Activated CD4-positive, alpha-beta T cell treated with anti-CD3 and anti-CD28 coated beads for 36 hours (primary cell): ENCODE data around the gene LHX1. TPM values are rescaled to one million over a fixed set of nuclear protein-coding genes. Genes with fewer than 3 reads are reported as not detected.

Source experiments
- ATAC-seq: fragments of 200-7000 bp; cut with Tn5 transposase; one replicate; pipeline ENCODE4 v1.10.0; 2021; ENCODE audit warnings: mild to moderate bottlenecking, moderate library complexity
- CTCF ChIA-PET: fragments of 350-600 bp; sonication (Branson Sonifier 250); formaldehyde crosslinking; loops from one replicate; lab custom pipeline; 2021; ENCODE audit warnings: antibody characterized with exemption; lab: Charles Lee
- POLR2A ChIA-PET: fragments of 350-600 bp; sonication (Branson Sonifier 250); formaldehyde crosslinking; loops from one replicate; lab custom pipeline; 2021; ENCODE audit warnings: antibody characterized with exemption, inconsistent platforms; lab: Charles Lee
- DNase-seq: peaks from one replicate; pipeline ENCODE4 v3.0.0-alpha.2; 2020
- H3K27ac Mint-ChIP-seq: one replicate; pipeline ENCODE4 v1.8.0; 2021; ENCODE audit warnings: mixed read lengths
- H3K27me3 Mint-ChIP-seq: one replicate; pipeline ENCODE4 v1.8.0; 2021; ENCODE audit warnings: mixed read lengths
- H3K36me3 Mint-ChIP-seq: one replicate; pipeline ENCODE4 v1.8.0; 2021; ENCODE audit warnings: low read depth, mixed read lengths
- H3K4me1 Mint-ChIP-seq: one replicate; pipeline ENCODE4 v1.8.0; 2021; ENCODE audit warnings: mixed read lengths
- H3K4me3 Mint-ChIP-seq: one replicate; pipeline ENCODE4 v1.8.0; 2021; ENCODE audit warnings: mild to moderate bottlenecking, moderate library complexity, mixed read lengths
- H3K9me3 Mint-ChIP-seq: one replicate; pipeline ENCODE4 v1.8.0; 2021; ENCODE audit warnings: low read depth, mixed read lengths
- intact Hi-C, 2 experiments: fragments of 100-400 bp; cut with DNase I in 1 of 2; cut with micrococcal nuclease in 1 of 2; formaldehyde crosslinking; loops; one replicate each; pipeline versions ENCODE4 v1.14.2 to v1.15.1; 2022 to 2024; cut with DNase I, micrococcal nuclease
- total RNA-seq, 2 experiments: library from RNA; stranded (reverse); gene quantifications; one replicate each; pipeline ENCODE4 v1.2.3, GENCODE V29; 2021

LHX1 gene
- total RNA-seq, 2 experiments from 2014 or later: not detected

DNA sequence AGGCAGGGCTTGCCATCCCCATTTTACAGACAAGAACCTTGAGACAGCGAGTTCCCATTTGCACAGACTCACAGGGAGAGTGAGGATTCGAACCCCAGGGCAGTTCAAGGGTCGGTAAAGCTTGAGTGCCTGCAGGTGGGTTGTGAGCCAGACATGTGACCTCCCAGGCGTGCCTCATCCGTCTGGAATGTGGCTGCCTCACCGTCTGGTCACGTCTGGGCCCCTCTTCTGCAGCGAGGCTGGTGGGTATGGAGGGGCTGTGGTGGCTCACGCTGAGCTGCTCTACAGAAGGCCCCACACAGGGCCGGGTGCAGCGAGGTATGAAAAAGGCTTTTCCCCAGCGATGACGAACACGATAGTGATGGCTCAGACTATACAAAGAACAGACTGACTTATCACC lies 35.8 kb upstream of the LHX1 start:
- ATAC-seq: no peak
- POLR2A ChIA-PET: no interaction called here
- CTCF ChIA-PET: no interaction called here
- Mint-ChIP-seq H3K36me3 (no peaks in the 10 kb centered on the region), H3K27me3 (peaks cover 13% of the 10 kb centered on the region), H3K4me1 (no peaks in the 10 kb centered on the region), H3K27ac (no peak overlapping the region), H3K4me3 (no peak overlapping the region), H3K9me3 (no peaks in the 10 kb centered on the region)
- no peak for DNase-seq
- intact Hi-C loops: no loop called here

DNA sequence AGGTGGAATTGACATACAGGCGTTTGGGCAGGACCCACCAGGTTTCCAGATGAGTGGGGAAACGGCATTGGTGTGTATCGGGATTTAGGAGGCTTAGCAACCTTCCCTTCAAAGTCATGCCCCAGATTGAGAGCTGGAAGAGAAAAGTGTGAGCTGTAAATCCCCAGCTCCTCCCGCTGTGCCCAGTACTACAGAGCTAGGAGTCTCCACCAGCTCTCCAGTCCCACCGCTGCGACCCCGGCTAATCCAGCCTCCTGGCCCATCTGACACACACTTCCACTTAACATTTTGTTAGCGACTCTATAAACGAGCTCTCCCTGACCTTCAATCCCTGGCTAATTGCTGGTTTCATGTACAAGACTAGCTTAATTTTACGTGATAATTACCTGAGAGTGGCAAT lies 29.9 kb upstream of the LHX1 start:
- Mint-ChIP-seq H3K4me3 (no peak overlapping the region), H3K27me3 (peaks cover 31% of the 10 kb centered on the region), H3K36me3 (no peaks in the 10 kb centered on the region), H3K4me1 (no peaks in the 10 kb centered on the region), H3K27ac (no peak overlapping the region), H3K9me3 (no peaks in the 10 kb centered on the region)
- CTCF ChIA-PET: no interaction called here
- no peak for DNase-seq
- no peak for ATAC-seq
- intact Hi-C loops: no loop called here
- POLR2A ChIA-PET: no interaction called here

DNA sequence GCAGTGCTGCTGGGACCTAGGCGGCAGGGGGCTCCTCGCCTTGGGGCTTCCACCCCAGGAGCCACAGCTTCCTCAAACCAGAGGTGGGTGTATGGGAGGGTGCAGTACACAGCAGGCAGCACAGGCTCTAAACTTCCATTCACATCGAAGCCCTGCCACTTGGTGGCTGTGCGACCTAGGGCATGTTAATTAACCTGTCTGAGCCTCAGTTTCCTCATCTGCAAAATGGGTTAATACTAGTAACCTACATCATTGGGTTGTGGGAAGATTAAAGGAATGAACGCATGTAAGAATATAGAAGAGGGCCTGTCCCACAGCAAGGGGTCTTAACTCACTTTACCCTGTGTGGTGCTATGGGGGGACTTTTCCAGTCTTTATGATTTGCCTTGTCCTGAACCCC lies 26.8 kb upstream of the LHX1 start:
- peaks cover 31% of the 10 kb centered on the region for H3K27me3 Mint-ChIP-seq
- intact Hi-C loops: no loop called here
- CTCF ChIA-PET: no interaction called here
- no peak for ATAC-seq
- no peak overlapping the region for H3K4me3 Mint-ChIP-seq
- H3K27ac Mint-ChIP-seq: no peak overlapping the region
- H3K36me3 Mint-ChIP-seq: no peaks in the 10 kb centered on the region
- H3K4me1 Mint-ChIP-seq: no peaks in the 10 kb centered on the region
- no peak for DNase-seq
- POLR2A ChIA-PET: no interaction called here
- H3K9me3 Mint-ChIP-seq: no peaks in the 10 kb centered on the region

DNA sequence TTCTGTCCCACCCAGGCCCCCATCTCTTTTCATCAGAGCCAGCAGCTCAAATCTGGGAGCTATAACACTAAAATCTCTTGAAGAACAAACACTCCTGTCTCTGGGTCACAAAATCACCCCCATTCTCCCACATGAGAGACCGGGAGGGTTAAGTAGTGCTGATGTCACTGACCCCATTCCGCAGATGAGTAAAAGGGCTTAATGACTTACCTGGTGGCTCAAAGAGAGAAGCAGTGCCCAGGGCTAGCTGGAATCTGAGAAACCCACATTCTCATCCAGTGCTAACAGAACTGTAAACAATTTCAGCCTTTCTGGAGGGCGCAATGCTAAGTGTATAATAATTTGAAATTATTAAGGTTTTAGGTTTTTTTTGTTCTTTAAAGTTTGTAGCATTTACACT lies 26.3 kb upstream of the LHX1 start:
- ATAC-seq (no peak), DNase-seq (no peak)
- POLR2A ChIA-PET: no interaction called here
- H3K27me3 Mint-ChIP-seq: peaks cover 31% of the 10 kb centered on the region
- no peaks in the 10 kb centered on the region for H3K9me3 Mint-ChIP-seq
- intact Hi-C loops: no loop called here
- H3K27ac Mint-ChIP-seq: no peak overlapping the region
- CTCF ChIA-PET: no interaction called here
- H3K4me3 Mint-ChIP-seq: no peak overlapping the region
- H3K36me3 Mint-ChIP-seq: no peaks in the 10 kb centered on the region
- no peaks in the 10 kb centered on the region for H3K4me1 Mint-ChIP-seq

DNA sequence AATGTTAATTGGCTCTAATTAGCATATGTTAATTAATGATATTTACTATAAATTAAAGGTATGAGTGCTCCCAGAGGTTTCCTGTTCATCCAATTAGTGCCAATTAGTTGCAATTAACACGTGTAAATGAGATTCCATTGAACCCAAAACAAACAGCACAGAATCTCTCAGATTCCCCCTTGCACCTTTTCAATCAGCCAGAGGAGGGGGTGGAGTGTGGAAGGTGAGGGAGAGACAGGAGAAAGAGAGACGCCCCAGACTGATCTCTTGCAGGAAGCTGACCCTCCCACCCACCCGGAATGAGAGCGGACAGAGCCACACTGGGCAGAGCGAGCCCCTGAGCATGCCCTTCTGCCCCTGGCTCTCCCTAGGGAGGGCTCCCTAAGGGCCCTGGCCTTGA lies 24.1 kb upstream of the LHX1 start:
- Mint-ChIP-seq H3K27ac (no peak overlapping the region), H3K27me3 (peaks cover 25% of the 10 kb centered on the region), H3K4me3 (no peak overlapping the region), H3K36me3 (no peaks in the 10 kb centered on the region), H3K9me3 (no peaks in the 10 kb centered on the region), H3K4me1 (peaks cover 2% of the 10 kb centered on the region)
- POLR2A ChIA-PET: no interaction called here
- CTCF ChIA-PET: no interaction called here
- DNase-seq (no peak), ATAC-seq (no peak)
- intact Hi-C loops: no loop called here

DNA sequence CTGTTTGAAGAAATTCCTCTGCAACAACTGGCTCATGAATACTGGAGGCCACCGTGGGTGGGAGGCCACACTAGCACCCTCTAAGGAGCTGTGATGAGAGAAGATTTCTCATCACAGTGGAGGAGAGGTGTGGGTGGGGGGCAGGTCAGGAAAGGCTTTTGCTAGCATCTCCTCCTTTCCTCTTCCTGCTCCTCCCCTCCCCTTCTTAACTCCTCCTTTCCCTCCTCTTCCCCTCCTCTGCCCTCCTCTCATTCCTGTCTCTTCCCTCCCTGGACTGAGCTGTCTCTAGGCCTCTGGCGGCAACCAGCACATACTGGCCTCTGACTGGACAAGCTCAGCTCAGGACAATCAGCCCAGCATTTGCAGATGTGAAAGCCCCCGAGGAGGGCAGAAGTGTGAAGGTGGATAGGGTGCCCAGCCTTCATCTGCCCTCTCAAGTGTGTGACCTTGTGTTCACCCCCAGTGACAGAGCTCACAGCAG lies 19.0 kb upstream of the LHX1 start:
- ATAC-seq: no peak
- no peaks in the 10 kb centered on the region for H3K9me3 Mint-ChIP-seq
- DNase-seq: no peak
- H3K4me1 Mint-ChIP-seq: peaks cover 20% of the 10 kb centered on the region
- ChIA-PET CTCF (interaction anchor here (0.8 kb wide), 1 partner anchor 129 kb away, joined by 4 read pairs; no protein-coding TSS in a partner anchor), POLR2A (no interaction called here)
- intact Hi-C loops: no loop called here
- no peak overlapping the region for H3K27ac Mint-ChIP-seq
- H3K36me3 Mint-ChIP-seq: no peaks in the 10 kb centered on the region
- H3K4me3 Mint-ChIP-seq: no peak overlapping the region
- peaks cover 33% of the 10 kb centered on the region for H3K27me3 Mint-ChIP-seq

DNA sequence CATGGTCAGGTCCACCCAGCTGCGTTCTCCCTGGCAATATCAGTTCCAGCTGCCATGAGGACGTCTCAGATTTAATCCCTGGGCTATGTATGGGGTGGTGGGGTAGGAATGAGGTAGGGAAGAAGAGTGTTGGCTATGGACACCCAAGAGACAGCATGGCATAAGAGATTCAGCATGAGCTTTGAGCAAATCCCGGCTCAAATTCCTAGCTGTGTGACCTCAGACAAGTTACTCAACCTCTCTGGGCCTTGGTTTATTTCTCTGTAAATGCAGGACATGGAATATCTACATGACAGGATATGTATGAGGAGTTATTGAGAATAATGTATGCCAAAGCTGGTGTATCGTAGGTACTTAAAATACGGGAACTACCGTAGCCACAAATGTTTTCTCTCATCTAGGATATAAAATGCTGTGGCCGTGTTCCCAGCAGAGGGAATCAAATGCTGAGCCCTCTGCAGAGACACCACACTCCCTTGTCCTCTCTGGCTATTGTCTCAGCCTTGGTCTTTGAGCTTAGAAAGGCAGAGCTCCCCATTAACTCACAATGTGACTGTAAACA lies 17.8 kb upstream of the LHX1 start:
- H3K27ac Mint-ChIP-seq: no peak overlapping the region
- DNase-seq (no peak), ATAC-seq (no peak)
- H3K4me1 Mint-ChIP-seq: peaks cover 20% of the 10 kb centered on the region
- CTCF ChIA-PET: interaction anchor here (0.7 to 1.1 kb wide), 2 partner anchors 12 to 48 kb away, joined by 3 read pairs; no protein-coding TSS in a partner anchor
- H3K36me3 Mint-ChIP-seq: no peaks in the 10 kb centered on the region
- peaks cover 36% of the 10 kb centered on the region for H3K27me3 Mint-ChIP-seq
- H3K9me3 Mint-ChIP-seq: no peaks in the 10 kb centered on the region
- H3K4me3 Mint-ChIP-seq: no peak overlapping the region
- intact Hi-C loops: no loop called here
- POLR2A ChIA-PET: no interaction called here

DNA sequence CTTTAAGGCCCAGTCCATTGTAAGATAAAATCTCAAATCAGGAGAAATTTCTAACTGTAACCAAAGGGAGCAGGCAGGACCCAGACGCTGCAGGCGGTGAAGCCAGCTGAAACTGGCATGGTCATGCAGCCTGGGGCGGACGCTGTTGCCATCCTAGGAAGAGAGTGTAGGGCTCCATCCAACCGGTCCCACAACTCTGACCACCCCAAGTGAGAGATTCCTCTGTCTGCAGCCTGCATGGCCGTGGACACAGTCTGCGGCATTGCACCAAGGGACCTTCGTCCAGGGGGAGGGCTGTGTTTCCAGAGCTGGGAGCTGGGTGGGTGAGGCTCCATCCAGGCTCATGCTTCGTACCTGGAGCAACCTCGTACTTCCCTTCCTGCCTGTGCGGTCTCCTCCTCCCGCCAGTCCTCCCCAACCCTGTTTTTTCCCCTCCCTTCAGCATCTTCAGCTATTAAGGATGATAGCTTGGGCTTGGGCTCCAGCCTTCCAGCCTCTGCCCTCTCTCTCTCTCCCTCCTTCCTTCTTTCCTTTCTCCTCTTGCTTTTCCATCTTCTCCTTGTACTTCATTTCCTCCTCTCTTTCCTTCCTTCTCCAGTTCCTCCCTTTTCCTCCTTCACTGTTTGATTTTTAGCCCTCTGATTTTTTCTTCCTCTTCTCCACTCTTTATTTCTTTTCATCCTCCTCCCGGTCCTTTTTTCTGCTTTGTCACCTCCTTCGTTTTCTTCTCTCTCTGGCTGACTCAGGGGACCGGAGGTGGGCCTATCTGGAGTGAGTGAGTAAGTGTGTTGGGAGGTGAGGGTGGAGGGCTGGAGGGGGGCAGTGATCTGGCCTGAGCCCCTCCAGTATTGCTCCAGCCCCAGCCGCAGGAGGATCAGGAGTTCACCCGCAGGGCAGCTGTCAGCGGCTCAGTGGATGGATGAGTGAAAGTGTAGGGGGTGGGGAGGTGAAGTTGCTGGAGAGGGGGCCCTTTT lies 17.0 kb upstream of the LHX1 start:
- ATAC-seq (peak; percentile 48), DNase-seq (peak; percentile 53)
- intact Hi-C loops: loop anchor here in 1 of 2 experiments (1.0 to 2.0 kb wide), 4 partner anchors 28 to 319 kb away; partner anchors contain the start of genes AATF and MRM1
- peaks cover 20% of the 10 kb centered on the region for H3K4me1 Mint-ChIP-seq
- H3K4me3 Mint-ChIP-seq: peak overlapping the region; percentile 46
- no peaks in the 10 kb centered on the region for H3K36me3 Mint-ChIP-seq
- CTCF ChIA-PET: interaction anchor here (0.6 to 1.1 kb wide), 3 partner anchors 11 to 90 kb away, joined by 3 to 4 read pairs (median 3); no protein-coding TSS in a partner anchor
- peak overlapping the region; percentile 85 for H3K27ac Mint-ChIP-seq
- POLR2A ChIA-PET: interaction anchor here (1.3 kb wide), 1 partner anchor 13 kb away, joined by 6 read pairs; no protein-coding TSS in a partner anchor
- no peaks in the 10 kb centered on the region for H3K9me3 Mint-ChIP-seq
- H3K27me3 Mint-ChIP-seq: peaks cover 36% of the 10 kb centered on the region

DNA sequence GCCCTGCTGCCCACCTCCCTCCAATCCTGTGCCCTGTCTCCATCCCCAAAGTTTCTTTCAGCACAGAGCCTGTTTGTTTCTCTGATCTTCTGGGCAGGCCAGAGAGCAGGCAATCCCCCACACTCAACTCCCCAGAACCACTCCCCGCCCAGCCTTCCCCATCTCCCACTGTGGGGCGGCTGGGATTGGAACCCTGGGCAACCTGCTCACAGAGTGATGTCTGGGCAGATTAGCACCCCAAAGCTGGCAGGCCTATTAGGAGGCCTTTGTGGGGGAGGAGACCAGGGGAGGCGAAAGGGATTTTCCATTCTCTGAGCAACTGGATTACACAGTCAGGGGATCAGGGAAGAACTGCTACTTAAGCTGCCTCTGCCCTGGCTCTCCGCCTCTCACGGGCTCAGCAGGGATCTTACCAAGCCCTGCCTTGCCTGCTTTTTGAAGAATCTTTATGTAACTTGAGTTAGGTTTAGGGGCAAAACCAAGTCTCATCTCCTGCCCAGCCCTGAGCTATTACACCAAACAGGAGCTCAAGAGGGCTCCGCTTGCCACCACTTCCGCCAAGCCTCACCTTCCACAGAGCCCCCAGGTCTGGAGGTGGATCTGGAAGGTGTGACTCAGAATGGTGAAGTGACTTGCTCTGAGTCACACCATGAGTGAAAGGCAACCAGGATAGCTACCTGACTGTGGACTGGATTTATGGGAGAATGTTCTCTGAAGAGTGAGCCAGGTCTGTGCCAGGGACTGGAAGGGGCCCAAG lies 16.0 kb upstream of the LHX1 start:
- POLR2A ChIA-PET: interaction anchor here (0.6 to 1.3 kb wide), 6 partner anchors 12 to 532 kb away, joined by 3 to 6 read pairs (median 3); no protein-coding TSS in a partner anchor
- H3K27ac Mint-ChIP-seq: peak overlapping the region; percentile 85
- no peaks in the 10 kb centered on the region for H3K9me3 Mint-ChIP-seq
- peak overlapping the region; percentile 24 for H3K4me3 Mint-ChIP-seq
- peaks cover 20% of the 10 kb centered on the region for H3K4me1 Mint-ChIP-seq
- H3K27me3 Mint-ChIP-seq: peaks cover 42% of the 10 kb centered on the region
- ATAC-seq (peak; percentile 93), DNase-seq (peak; percentile 85)
- CTCF ChIA-PET: interaction anchor here (1.2 to 1.4 kb wide), 2 partner anchors 9 to 13 kb away, joined by 3 to 5 read pairs; no protein-coding TSS in a partner anchor
- intact Hi-C loops: loop anchor here in 1 of 2 experiments (1.0 to 2.0 kb wide), 4 partner anchors 27 to 320 kb away; partner anchors contain the start of genes AATF and MRM1
- H3K36me3 Mint-ChIP-seq: no peaks in the 10 kb centered on the region

DNA sequence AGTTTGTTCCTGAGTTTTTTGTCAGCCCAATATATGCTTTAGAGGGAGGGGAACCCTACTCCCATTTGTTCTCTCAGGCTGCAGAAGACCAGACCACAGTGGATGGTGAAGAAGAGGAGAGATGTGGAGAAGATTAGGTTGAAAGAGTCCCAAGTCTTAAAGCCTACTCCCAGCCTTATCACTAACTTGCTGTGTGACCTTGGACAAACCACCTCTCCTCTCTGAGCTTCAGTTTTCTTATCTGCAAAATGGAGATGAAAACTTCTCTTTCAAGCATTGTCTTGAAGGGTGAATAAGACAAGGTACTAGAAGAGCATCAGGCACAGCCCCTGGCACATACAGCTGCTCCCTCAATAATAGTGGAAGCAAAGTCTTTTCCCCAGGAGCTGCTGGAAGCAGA lies 15.1 kb upstream of the LHX1 start:
- Mint-ChIP-seq H3K4me3 (no peak overlapping the region), H3K27me3 (peaks cover 45% of the 10 kb centered on the region), H3K27ac (no peak overlapping the region), H3K36me3 (no peaks in the 10 kb centered on the region), H3K9me3 (no peaks in the 10 kb centered on the region), H3K4me1 (peaks cover 20% of the 10 kb centered on the region)
- ChIA-PET POLR2A (interaction anchor here (0.6 to 1.3 kb wide), 4 partner anchors 11 to 72 kb away, joined by 3 to 6 read pairs (median 3); no protein-coding TSS in a partner anchor), CTCF (interaction anchor here (0.7 to 1.4 kb wide), 3 partner anchors 8 to 46 kb away, joined by 3 to 5 read pairs (median 4); no protein-coding TSS in a partner anchor)
- DNase-seq: no peak
- intact Hi-C loops: no loop called here
- no peak for ATAC-seq

DNA sequence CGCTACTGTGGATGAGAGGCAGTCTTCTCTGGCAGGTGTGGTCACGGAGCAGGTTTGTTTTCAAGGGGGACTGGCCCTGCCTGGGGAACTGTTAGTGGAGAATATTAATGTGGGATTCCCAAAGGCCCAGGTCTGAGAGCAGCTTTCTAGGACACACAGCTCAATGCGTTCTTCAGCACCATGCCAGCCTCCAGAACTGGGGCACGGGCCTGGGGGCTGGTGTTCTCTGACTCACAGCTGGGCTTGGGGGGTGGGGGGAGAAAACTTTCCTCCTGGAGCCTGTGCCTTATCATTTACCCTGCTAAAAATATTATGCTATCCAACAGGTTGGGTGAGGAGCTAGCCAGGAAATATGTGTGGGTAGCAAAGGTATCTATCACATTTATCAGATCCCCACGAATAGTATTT lies 13.5 kb upstream of the LHX1 start:
- CTCF ChIA-PET: no interaction called here
- intact Hi-C loops: no loop called here
- Mint-ChIP-seq H3K4me3 (no peak overlapping the region), H3K27me3 (peaks cover 57% of the 10 kb centered on the region), H3K36me3 (no peaks in the 10 kb centered on the region), H3K9me3 (no peaks in the 10 kb centered on the region), H3K4me1 (peaks cover 24% of the 10 kb centered on the region), H3K27ac (no peak overlapping the region)
- no peak for ATAC-seq
- POLR2A ChIA-PET: no interaction called here
- no peak for DNase-seq
